Heart right ventricle (tissue), 16 donors: ENCODE results near the gene MAGI2. TPM values are rescaled to one million over a fixed set of nuclear protein-coding genes. Genes with fewer than 3 reads are reported as not detected.

Experiments
- ATAC-seq, 8 donors: fragments of 200-7000 bp; cut with Tn5 transposase; one replicate each; pipeline ENCODE4 v1.9.1; 2020; ENCODE audit warnings: mild to moderate bottlenecking in 8 of 8, moderate library complexity in 8 of 8, moderate number of reproducible peaks in 1 of 8
- DNase-seq, 2 donors: peaks; one replicate each; pipeline ENCODE4 v3.0.0-alpha.2; 2020
- H3K27ac ChIP-seq, 10 donors: fragments of 200-600 bp; sonication (generic) in 2 of 10; one replicate each; pipeline versions ENCODE4 v1.5.0 to v1.8.0; 2020 to 2022; ENCODE audit warnings: mild to moderate bottlenecking in 3 of 10
- H3K27me3 ChIP-seq, 7 donors: fragments of 200-600 bp; one replicate each; pipeline ENCODE4 v1.8.0; 2021 to 2022; ENCODE audit warnings: mild to moderate bottlenecking in 2 of 7
- H3K36me3 ChIP-seq, 9 donors: fragments of 200-600 bp; sonication (generic) in 1 of 9; one replicate each; pipeline versions ENCODE4 v1.5.0 to v1.8.0; 2020 to 2022; ENCODE audit warnings: mild to moderate bottlenecking in 2 of 9
- H3K4me1 ChIP-seq, 9 donors: fragments of 200-600 bp; sonication (generic) in 1 of 9; one replicate each; pipeline versions ENCODE4 v1.5.0 to v1.8.0; 2020 to 2022; ENCODE audit warnings: mild to moderate bottlenecking in 4 of 9
- H3K4me3 ChIP-seq, 10 donors: fragments of 200-600 bp; sonication (generic) in 2 of 10; one replicate each; pipeline versions ENCODE4 v1.5.0 to v1.8.0; 2020 to 2022; ENCODE audit warnings: mild to moderate bottlenecking in 7 of 10, moderate library complexity in 2 of 10
- H3K9me3 ChIP-seq, 11 donors: fragments of 200-600 bp in 10 of 11; sonication (generic) in 2 of 11; one replicate each; pipeline versions ENCODE4 v1.5.0 to v1.8.0; 2013 to 2022; ENCODE audit warnings: mild to moderate bottlenecking in 2 of 11, control low read depth in 1 of 11, moderate library complexity in 1 of 11
- WGBS, 2 donors: extraction: QIAGEN DNeasy Blood & Tissue Kit; methylation state at CpG; one replicate each; pipeline ENCODE4 v1.1.7; 2013; ENCODE audit warnings: inconsistent platforms in 1 of 2; 5-methylcytosine and 5-hydroxymethylcytosine counted together
- intact Hi-C, 10 donors: fragments of 100-400 bp; cut with DNase I; formaldehyde crosslinking; loops; one replicate each; pipeline versions ENCODE4 v1.11.1 to v1.14.2; 2022
- polyA plus RNA-seq, 2 donors: library from polyadenylated mRNA; stranded (reverse); fragments of 200-250 nt; gene quantifications; one replicate each; pipeline ENCODE4 v1.2.3, GENCODE V29; 2013
- total RNA-seq, 10 donors: library from RNA; stranded (reverse); fragmentation: NEBNext Ultra II Directional in 3 of 10; extraction: Animal tissue kit (Norgen Biotek cat#: 25700) in 3 of 10; gene quantifications; one replicate each; pipeline versions ENCODE4 v1.2.1 to v1.2.4, GENCODE V29; 2021 to 2023
- TF ChIP-seq, protein P1 (sequence below), 9 donors: fragments of 200-600 bp; sonication (generic) in 2 of 9; IDR thresholded peaks; one replicate each; pipeline versions ENCODE4 v1.5.0 to v1.8.0; 2021 to 2022; ENCODE audit warnings: antibody characterized with exemption in 9 of 9, mild to moderate bottlenecking in 5 of 9, moderate library complexity in 1 of 9
- donor health status: Arrhythmogenic right ventricular cardiomyopathy.
- donor health status: ischemic (EF 13 %, LVEDD 7.1; RV severe dilation, severe dysfunction).
- donor health status: healthy with polysubstance abuse.
- donor health status: DM: no; HTN: yes; CAD: no.
- donor health status: DM: no; HTN: no; CAD: no.
- donor health status: ischemic (EF 25% LVEDD 6.9; RV normal size, moderate dysfunction).
- donor health status: ischemic (EF 25% LVEDD 5.7; RV mildly dilated, moderate dysfunction).
- donor health status: healthy.
- donor health status: DM: yes; HTN: yes; CAD: no.
- donor health status: Ischemic cardiomyopathy.
- donor health status: ischemic (EF 35%, LVEDD 5.7; RV mildly dilated, moderate dysfunction).
- donor health status: nonischemic (EF 11% LVEDD 7.7; RV severe dilation, severe dysfunction).
- donor health status: DM: yes; HTN: yes; CAD: no.
- donor health status: PGD.
- donor health status: ischemic (EF 29% LVEDD 5.4; RV normal size, mild dysfunction).
- donor health status: nonischemic (EF 23%, LVEDD 6.1; RV moderate dilation, normal function).

The MAGI2 gene
- total and polyA plus RNA-seq, 12 donors, result 0.83 to 6.0 (median 4.1) TPM

DNA sequence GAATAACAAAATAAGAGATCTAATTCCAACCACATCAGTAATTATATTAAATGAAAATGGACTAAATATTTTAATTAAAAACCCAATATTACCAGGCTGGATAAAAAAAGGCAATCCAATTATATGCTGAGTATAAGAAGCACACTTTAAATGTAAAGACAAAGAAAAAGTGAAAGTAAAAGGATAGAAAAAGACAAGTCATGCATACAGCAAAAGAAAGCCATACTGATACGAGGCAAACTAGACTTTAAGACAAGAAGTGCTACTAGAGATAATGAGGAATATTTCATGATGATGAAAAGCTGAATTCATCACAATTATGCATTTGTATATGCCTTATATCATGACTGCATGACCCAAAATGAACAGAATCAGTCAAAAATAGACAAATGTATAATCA lies 1026.3 kb downstream of the MAGI2 start:
- Histone ChIP-seq H3K27me3 (no peaks in the 10 kb centered on the region), H3K27ac (no peak overlapping the region), H3K36me3 (no peaks in the 10 kb centered on the region), H3K4me1 (no peaks in the 10 kb centered on the region), H3K4me3 (no peak overlapping the region), H3K9me3 (peaks cover 0 to 5% (median 0%) of the 10 kb centered on the region in 11 donors)
- ATAC-seq (no peak), DNase-seq (no peak)
- TF ChIP-seq, protein P1, sequence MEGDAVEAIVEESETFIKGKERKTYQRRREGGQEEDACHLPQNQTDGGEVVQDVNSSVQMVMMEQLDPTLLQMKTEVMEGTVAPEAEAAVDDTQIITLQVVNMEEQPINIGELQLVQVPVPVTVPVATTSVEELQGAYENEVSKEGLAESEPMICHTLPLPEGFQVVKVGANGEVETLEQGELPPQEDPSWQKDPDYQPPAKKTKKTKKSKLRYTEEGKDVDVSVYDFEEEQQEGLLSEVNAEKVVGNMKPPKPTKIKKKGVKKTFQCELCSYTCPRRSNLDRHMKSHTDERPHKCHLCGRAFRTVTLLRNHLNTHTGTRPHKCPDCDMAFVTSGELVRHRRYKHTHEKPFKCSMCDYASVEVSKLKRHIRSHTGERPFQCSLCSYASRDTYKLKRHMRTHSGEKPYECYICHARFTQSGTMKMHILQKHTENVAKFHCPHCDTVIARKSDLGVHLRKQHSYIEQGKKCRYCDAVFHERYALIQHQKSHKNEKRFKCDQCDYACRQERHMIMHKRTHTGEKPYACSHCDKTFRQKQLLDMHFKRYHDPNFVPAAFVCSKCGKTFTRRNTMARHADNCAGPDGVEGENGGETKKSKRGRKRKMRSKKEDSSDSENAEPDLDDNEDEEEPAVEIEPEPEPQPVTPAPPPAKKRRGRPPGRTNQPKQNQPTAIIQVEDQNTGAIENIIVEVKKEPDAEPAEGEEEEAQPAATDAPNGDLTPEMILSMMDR (IDR thresholded peaks at IDR 0.05), result no peak
- intact Hi-C loops, result no loop called here
- 73 to 77% methylated on average over 1 of the region's 1 CpG for WGBS, 2 donors

DNA sequence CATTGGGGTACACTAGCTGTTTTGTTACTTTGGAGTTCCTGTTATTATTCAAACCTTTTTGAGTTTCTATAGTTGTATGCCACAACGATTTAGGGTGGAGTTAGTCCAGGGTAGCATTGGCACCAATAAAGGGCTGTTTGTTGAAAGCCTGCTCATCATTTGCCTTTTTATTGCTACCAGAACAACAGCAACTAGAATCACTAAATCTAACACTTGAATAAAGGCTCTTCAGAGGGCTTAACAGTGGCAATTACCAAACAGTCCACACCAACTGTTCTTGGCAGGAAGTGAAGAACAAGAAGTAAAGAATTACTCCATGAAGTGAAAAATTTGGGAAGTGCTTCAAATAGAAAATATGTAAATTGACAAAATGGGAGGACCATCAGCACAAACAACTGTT lies 1033.5 kb downstream of the MAGI2 start:
- ATAC-seq (no peak), DNase-seq (no peak)
- TF ChIP-seq, protein P1 (IDR thresholded peaks at IDR 0.05), result no peak
- Histone ChIP-seq H3K27me3 (no peaks in the 10 kb centered on the region), H3K4me3 (no peak overlapping the region), H3K27ac (no peak overlapping the region), H3K36me3 (no peaks in the 10 kb centered on the region), H3K9me3 (peaks cover 0 to 21% (median 0%) of the 10 kb centered on the region in 11 donors), H3K4me1 (no peaks in the 10 kb centered on the region)
- intact Hi-C loops, result no loop called here
- WGBS, 2 donors, result 73 to 77% methylated on average over 1 of the region's 1 CpG

DNA sequence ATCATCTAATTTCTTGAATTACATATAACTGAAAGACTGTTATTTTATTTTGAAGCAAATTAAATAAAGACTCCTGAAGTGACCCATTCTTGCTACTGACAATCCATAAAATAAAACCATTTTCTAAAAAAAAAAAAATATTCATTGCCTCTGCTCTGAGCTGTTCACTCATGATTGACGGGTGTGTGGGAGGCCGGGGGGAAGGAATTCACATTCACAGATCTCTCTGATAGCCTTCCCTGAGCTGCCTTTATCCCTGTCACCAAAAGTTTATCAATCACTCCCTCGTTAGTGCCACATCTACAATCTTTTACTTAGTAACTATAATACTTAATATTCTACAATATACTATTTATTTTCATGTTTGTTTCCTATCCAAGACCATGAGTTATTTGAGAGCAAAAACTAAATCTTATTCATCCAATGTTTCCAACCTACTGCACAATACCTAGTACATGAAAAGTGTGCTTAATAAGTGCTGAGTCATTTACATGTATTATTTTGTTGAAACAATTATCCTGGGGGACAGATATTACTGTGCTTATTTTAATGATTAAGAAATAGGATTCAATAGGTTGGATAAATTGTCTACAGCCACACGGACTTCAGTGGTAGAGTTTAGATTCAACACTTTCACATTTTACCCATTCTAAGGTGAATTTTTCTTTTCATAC lies 1036.2 kb downstream of the MAGI2 start:
- Histone ChIP-seq H3K27ac (no peak overlapping the region), H3K27me3 (no peaks in the 10 kb centered on the region), H3K4me3 (no peak overlapping the region), H3K36me3 (no peaks in the 10 kb centered on the region), H3K9me3 (peaks cover 0 to 17% (median 0%) of the 10 kb centered on the region in 11 donors), H3K4me1 (no peaks in the 10 kb centered on the region)
- DNase-seq (no peak), ATAC-seq (no peak)
- WGBS, 2 donors, result 69 to 79% methylated on average over 4 of the region's 4 CpGs
- intact Hi-C loops, result no loop called here
- TF ChIP-seq, protein P1 (IDR thresholded peaks at IDR 0.05), result no peak

GRCh38 chr7:78413568-78413967 lies 1039.9 kb downstream of the MAGI2 start:
- ATAC-seq (no peak), DNase-seq (no peak)
- H3K9me3 ChIP-seq, result peaks cover 0 to 17% (median 0%) of the 10 kb centered on the region in 11 donors
- no peaks in the 10 kb centered on the region for H3K27me3 ChIP-seq
- H3K4me1 ChIP-seq, result no peaks in the 10 kb centered on the region
- no peak overlapping the region for H3K27ac ChIP-seq
- intact Hi-C loops, result no loop called here
- H3K4me3 ChIP-seq, result no peak overlapping the region
- TF ChIP-seq, protein P1 (IDR thresholded peaks at IDR 0.05), result no peak
- no peaks in the 10 kb centered on the region for H3K36me3 ChIP-seq
- 86 to 92% methylated on average over 3 of the region's 3 CpGs for WGBS, 2 donors
